ENCODE results near the gene PRELID3B.
"Not testable (repeated sequence)": the region's sequence is repeated elsewhere in the genome, so short reads cannot be mapped to it uniquely, and the experiment has no call there.

The PRELID3B gene

DNA sequence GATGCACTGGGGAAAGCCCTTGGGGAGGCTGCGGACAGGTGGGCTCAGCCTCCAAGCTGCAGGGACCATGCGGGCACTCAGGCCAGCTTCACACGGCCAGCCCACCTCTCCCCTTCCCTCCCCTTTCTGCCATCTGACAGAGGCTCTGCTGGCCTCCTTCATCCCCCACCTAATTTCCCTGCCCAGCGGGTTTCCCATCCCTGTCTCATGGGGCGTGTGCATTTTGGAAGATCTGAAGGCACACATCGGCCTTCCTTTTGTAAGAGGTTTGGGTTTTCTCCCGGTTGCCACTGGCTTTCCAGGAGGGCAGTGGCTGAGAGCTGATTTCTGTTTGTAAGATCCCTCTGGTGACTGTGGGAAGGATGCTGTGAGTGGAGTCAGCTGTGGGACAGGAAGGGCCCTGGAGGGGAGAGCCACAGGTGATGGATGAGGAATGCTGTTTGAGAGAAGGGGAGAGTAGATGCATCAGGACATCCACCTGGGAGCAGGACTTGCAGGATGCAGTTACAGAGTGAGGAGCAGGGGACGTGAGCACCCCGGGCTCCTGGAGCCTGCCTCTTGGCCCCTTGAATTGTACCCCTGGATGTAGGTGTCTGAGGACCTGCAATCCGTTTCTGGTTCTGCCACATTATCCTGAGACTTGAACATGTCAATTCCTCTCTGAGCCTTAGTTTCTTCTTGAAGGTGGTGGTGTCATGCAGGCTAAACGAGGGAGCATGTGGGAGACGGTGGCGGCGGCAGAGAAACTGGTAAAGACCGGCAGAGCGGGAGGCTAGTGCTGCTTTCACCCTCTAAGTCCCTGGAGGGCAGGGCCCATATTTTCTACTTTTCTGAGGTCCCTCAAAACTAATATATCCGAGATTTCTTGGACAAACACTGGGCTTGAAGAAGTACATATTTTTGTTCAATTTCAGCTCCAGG is 29.3 kb downstream of the PRELID3B start:
- 88% methylated on average over 17 of the region's 17 CpGs for WGBS

DNA sequence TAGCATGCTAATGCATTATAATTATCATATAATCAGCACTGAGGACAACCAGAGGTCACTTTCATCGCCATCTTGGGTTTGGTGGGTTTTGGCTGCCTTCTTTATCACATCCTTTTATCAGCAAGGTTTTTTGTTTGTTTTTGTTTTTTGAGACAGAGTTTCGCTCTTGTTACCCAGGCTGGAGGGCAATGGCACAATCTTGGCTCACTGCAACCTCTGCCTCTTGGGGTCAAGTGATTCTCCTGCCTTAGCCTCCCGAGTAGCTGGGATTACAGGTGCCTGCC is 30.8 kb downstream of the PRELID3B start:
- not testable (repeated sequence) for DNase-seq; H3K18ac ChIP-seq (ENCODE audit: low read depth in 1 of 2, low read length in 2 of 2); H3K4me2 ChIP-seq (ENCODE audit: low read length, poor library complexity, severe bottlenecking); H2BK5ac ChIP-seq (ENCODE audit: low read depth, low read length, poor library complexity, severe bottlenecking); H3K27ac ChIP-seq (ENCODE audit: low read length, poor library complexity, severe bottlenecking); H3K4me3 ChIP-seq (ENCODE audit: insufficient read depth in 1 of 2, low read depth in 1 of 2, low read length in 2 of 2); H3K9ac ChIP-seq (ENCODE audit: low read length); H3K36me3 ChIP-seq (ENCODE audit: control insufficient read depth in 1 of 2, insufficient read depth in 2 of 2, low read depth in 1 of 2, low read length in 2 of 2); H3K9me3 ChIP-seq (ENCODE audit: control insufficient read depth, low read length); H3K27me3 ChIP-seq (ENCODE audit: control insufficient read depth in 1 of 2, insufficient read depth in 1 of 2, low read length in 2 of 2); H3K14ac ChIP-seq (ENCODE audit: low read length in 2 of 2); H2AFZ ChIP-seq (ENCODE audit: low read depth, low read length); H3K4ac ChIP-seq (ENCODE audit: low read depth in 1 of 2, low read length in 2 of 2); H4K91ac ChIP-seq (ENCODE audit: low read length); H2BK12ac ChIP-seq (ENCODE audit: low read length in 2 of 2); H3K23ac ChIP-seq (ENCODE audit: low read length in 2 of 2); H3K79me1 ChIP-seq (replicated peaks; ENCODE audit: low read length, poor library complexity, severe bottlenecking); H2BK120ac ChIP-seq (ENCODE audit: low read depth, low read length); H2BK15ac ChIP-seq (ENCODE audit: low read depth, poor library complexity, severe bottlenecking); H4K8ac ChIP-seq (ENCODE audit: low read length)
- peaks cover 32% of the 10 kb centered on the region for H3K4me1 ChIP-seq (ENCODE audit: control insufficient read depth, insufficient read depth, low read depth, low read length)
- peak overlapping the region; percentile 40 for H2AK5ac ChIP-seq (ENCODE audit: low read length, severe bottlenecking)
- 96% methylated on average over 2 of the region's 3 CpGs for WGBS

More for the DNA sequence above, 29.3 kb downstream of the PRELID3B start:
- Histone ChIP-seq H3K36me3 (ENCODE audit: control insufficient read depth in 1 of 2, insufficient read depth in 2 of 2, low read depth in 1 of 2, low read length in 2 of 2) (peaks cover 0 to 12% of the 10 kb centered on the region in 2 experiments), H2BK120ac (ENCODE audit: low read depth, low read length) (no peak overlapping the region), H3K4me2 (ENCODE audit: low read length, poor library complexity, severe bottlenecking) (no peak overlapping the region), H4K8ac (ENCODE audit: low read length) (no peak overlapping the region), H3K4me1 (ENCODE audit: control insufficient read depth, insufficient read depth, low read depth, low read length) (peaks cover 19% of the 10 kb centered on the region), H2BK15ac (ENCODE audit: low read depth, poor library complexity, severe bottlenecking) (no peak overlapping the region), H3K4ac (ENCODE audit: low read depth in 1 of 2, low read length in 2 of 2) (no peak overlapping the region), H3K9me3 (ENCODE audit: control insufficient read depth, low read length) (no peaks in the 10 kb centered on the region), H4K91ac (ENCODE audit: low read length) (peak overlapping the region; percentile 52), H3K23ac (ENCODE audit: low read length in 2 of 2) (no peak overlapping the region), H3K18ac (ENCODE audit: low read depth in 1 of 2, low read length in 2 of 2) (no peak overlapping the region), H3K27me3 (ENCODE audit: control insufficient read depth in 1 of 2, insufficient read depth in 1 of 2, low read length in 2 of 2) (no peaks in the 10 kb centered on the region), H3K9ac (ENCODE audit: low read length) (no peak overlapping the region), H2AK5ac (ENCODE audit: low read length, severe bottlenecking) (peak overlapping the region; percentile 35), H3K4me3 (ENCODE audit: insufficient read depth in 1 of 2, low read depth in 1 of 2, low read length in 2 of 2) (no peak overlapping the region), H3K79me1 (replicated peaks; ENCODE audit: low read length, poor library complexity, severe bottlenecking) (no peaks in the 10 kb centered on the region), H2AFZ (ENCODE audit: low read depth, low read length) (no peak overlapping the region), H2BK5ac (ENCODE audit: low read depth, low read length, poor library complexity, severe bottlenecking) (no peak overlapping the region), H2BK12ac (ENCODE audit: low read length in 2 of 2) (no peak overlapping the region), H3K27ac (ENCODE audit: low read length, poor library complexity, severe bottlenecking) (no peak overlapping the region), H3K14ac (ENCODE audit: low read length in 2 of 2) (no peak overlapping the region)
- no peak for DNase-seq

DNA sequence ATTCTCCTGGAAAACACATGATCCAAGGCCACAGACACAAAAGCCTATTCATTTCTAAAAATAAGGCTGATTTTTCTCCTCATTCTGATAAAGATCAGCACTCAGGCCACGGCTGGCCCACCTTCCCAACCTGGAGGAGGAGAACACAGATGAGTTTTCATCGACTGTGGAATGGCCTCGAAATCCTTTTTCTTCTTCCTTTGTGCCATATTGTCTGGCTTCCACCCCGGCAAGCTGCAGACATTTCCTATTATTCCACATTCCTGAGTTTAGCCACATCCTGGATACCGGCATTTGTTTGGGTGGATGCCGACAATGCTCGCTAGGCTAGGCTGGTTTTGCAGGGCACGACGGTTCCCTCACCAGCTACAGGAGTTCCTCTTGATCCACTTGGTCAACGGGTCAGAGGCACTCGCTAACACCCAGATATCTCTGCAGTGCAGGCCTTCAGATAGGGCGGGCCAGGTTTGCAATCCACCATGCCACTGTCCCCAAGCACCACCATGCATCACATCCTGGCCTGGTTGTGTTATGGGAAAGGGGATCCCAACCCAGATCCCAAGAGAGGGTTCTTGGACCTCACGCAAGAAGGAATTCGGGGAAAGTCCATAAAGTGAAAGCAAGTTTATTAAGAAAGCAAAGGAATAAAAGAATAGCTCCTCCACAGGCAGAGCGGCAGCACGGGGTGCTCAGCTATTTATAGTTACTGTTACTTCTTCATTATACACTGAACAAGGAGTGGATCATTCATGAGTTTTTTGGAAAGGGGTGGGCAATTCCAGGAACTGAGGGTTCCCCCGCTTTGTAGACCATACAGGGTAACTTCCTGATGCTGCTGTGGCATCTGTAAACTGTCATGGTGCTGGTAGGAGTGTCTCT is 31.4 kb downstream of the PRELID3B start:
- Histone ChIP-seq H3K4me3 (ENCODE audit: insufficient read depth in 1 of 2, low read depth in 1 of 2, low read length in 2 of 2) (no peak overlapping the region), H3K27ac (ENCODE audit: low read length, poor library complexity, severe bottlenecking) (peak overlapping the region; percentile 84), H2BK15ac (ENCODE audit: low read depth, poor library complexity, severe bottlenecking) (no peak overlapping the region), H3K4ac (ENCODE audit: low read depth in 1 of 2, low read length in 2 of 2) (peak overlapping the region; percentile 6 to 63), H3K36me3 (ENCODE audit: control insufficient read depth in 1 of 2, insufficient read depth in 2 of 2, low read depth in 1 of 2, low read length in 2 of 2) (peaks cover 0 to 3% of the 10 kb centered on the region in 2 experiments), H2AK5ac (ENCODE audit: low read length, severe bottlenecking) (peak overlapping the region; percentile 40), H2BK12ac (ENCODE audit: low read length in 2 of 2) (peak overlapping the region in 1 of 2 experiments; percentile 27), H3K27me3 (ENCODE audit: control insufficient read depth in 1 of 2, insufficient read depth in 1 of 2, low read length in 2 of 2) (no peaks in the 10 kb centered on the region), H3K9ac (ENCODE audit: low read length) (peak overlapping the region; percentile 18), H3K23ac (ENCODE audit: low read length in 2 of 2) (no peak overlapping the region), H2AFZ (ENCODE audit: low read depth, low read length) (peak overlapping the region; percentile 20), H4K8ac (ENCODE audit: low read length) (peak overlapping the region; percentile 83), H3K18ac (ENCODE audit: low read depth in 1 of 2, low read length in 2 of 2) (peak overlapping the region; percentile 16 to 38), H3K4me2 (ENCODE audit: low read length, poor library complexity, severe bottlenecking) (no peak overlapping the region), H4K91ac (ENCODE audit: low read length) (peak overlapping the region; percentile 70), H3K79me1 (replicated peaks; ENCODE audit: low read length, poor library complexity, severe bottlenecking) (peaks cover 3% of the 10 kb centered on the region), H2BK120ac (ENCODE audit: low read depth, low read length) (peak overlapping the region; percentile 1), H3K4me1 (ENCODE audit: control insufficient read depth, insufficient read depth, low read depth, low read length) (peaks cover 37% of the 10 kb centered on the region), H3K14ac (ENCODE audit: low read length in 2 of 2) (peak overlapping the region in 1 of 2 experiments; percentile 13), H3K9me3 (ENCODE audit: control insufficient read depth, low read length) (no peaks in the 10 kb centered on the region), H2BK5ac (ENCODE audit: low read depth, low read length, poor library complexity, severe bottlenecking) (no peak overlapping the region)
- WGBS, result 52% methylated on average over 15 of the region's 17 CpGs
- DNase-seq, result peak; percentile 83
